ENCODE data around the gene SMAP2.

DNA sequence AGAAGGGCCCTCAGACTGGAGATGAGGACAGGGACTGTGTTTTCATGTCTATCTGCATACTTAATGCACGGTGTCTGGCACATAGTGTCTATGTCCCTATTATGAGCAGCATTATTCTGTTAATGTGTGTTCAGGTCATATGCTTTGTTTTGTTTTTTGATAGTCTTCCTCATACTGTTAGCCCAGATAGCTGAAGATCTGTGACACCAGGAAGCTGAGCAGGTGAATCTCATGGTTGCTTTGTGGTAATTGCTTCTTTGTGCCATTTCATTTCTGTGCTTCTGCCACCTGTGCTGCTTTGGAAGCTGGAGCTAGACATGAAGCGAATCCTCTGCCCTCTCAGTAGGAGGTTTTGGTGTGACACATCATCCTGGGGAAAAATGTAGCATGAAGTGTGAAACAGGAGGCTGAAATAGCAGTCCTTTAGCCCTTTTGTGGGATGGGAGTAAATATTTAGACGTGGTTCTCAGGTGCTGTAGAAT, 15.8 kb downstream of the SMAP2 start:
- TF ChIP-seq EZH2 (optimal IDR thresholded peaks at IDR 0.05; ENCODE audit: low read depth, low read length) (no peak), EZH2phosphoT487 (IDR thresholded peaks at IDR 0.05; ENCODE audit: low read length) (no peak)
- TF ChIP-seq, protein P1, sequence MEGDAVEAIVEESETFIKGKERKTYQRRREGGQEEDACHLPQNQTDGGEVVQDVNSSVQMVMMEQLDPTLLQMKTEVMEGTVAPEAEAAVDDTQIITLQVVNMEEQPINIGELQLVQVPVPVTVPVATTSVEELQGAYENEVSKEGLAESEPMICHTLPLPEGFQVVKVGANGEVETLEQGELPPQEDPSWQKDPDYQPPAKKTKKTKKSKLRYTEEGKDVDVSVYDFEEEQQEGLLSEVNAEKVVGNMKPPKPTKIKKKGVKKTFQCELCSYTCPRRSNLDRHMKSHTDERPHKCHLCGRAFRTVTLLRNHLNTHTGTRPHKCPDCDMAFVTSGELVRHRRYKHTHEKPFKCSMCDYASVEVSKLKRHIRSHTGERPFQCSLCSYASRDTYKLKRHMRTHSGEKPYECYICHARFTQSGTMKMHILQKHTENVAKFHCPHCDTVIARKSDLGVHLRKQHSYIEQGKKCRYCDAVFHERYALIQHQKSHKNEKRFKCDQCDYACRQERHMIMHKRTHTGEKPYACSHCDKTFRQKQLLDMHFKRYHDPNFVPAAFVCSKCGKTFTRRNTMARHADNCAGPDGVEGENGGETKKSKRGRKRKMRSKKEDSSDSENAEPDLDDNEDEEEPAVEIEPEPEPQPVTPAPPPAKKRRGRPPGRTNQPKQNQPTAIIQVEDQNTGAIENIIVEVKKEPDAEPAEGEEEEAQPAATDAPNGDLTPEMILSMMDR (IDR thresholded peaks at IDR 0.05; ENCODE audit: low read length) = no peak

Measured in MM.1S (cell line).